HAP-1 (cell line): ENCODE results near the gene IL2RA.

ENCODE experiments used
- DNase-seq, 2 experiments: peaks; one replicate each; pipeline ENCODE4 v3.0.0-alpha.2; 2016 to 2020; ENCODE audit warnings: low spot score in 2 of 2
- H3K27me3 ChIP-seq: fragments of 250-450 bp; sonication (Bioruptor Pico); 2 replicates; pipeline ENCODE4 v1.5.1; 2020; ENCODE audit warnings: low read depth, mild to moderate bottlenecking, moderate library complexity
- H3K36me3 ChIP-seq: fragments of 250-450 bp; sonication (Bioruptor Pico); replicated peaks from 2 replicates; pipeline ENCODE4 v1.5.1; 2020; ENCODE audit warnings: mild to moderate bottlenecking
- H3K4me1 ChIP-seq: fragments of 250-450 bp; sonication (Bioruptor Pico); 2 replicates; pipeline ENCODE4 v1.5.1; 2020; ENCODE audit warnings: mild to moderate bottlenecking
- H3K4me3 ChIP-seq: fragments of 250-450 bp; sonication (Bioruptor Pico); 2 replicates; pipeline ENCODE4 v1.5.1; 2020; ENCODE audit warnings: mild to moderate bottlenecking, moderate library complexity
- H3K9me3 ChIP-seq: fragments of 250-450 bp; sonication (Bioruptor Pico); 2 replicates; pipeline ENCODE4 v1.5.1; 2020; ENCODE audit warnings: mild to moderate bottlenecking, moderate library complexity
- in situ Hi-C: fragments of 300-500 bp; cut with MboI; formaldehyde crosslinking; loops from 3 replicates; pipeline ENCODE4 v1.14.3; 2020; ENCODE audit warnings: low sequenced_read_pairs, inconsistent platforms, mixed read lengths

IL2RA gene

GRCh38 chr10:5977471-5978229 lies 84.5 kb downstream of the IL2RA start, which contains the start of gene IL15RA:
Gene IL15RA (minus strand): TSS chr10:5977543. CDS start chr10:5977492, 51 bp downstream.
- Histone ChIP-seq H3K9me3 (no peaks in the 10 kb centered on the region), H3K27me3 (peaks cover 23% of the 10 kb centered on the region), H3K4me1 (no peaks in the 10 kb centered on the region), H3K36me3 (no peaks in the 10 kb centered on the region), H3K4me3 (peak within 1 kb of the TSS; percentile 41)
- in situ Hi-C loops, result no loop called here
- DNase-seq, result peak in 1 of 2 experiments; percentile 41

DNA sequence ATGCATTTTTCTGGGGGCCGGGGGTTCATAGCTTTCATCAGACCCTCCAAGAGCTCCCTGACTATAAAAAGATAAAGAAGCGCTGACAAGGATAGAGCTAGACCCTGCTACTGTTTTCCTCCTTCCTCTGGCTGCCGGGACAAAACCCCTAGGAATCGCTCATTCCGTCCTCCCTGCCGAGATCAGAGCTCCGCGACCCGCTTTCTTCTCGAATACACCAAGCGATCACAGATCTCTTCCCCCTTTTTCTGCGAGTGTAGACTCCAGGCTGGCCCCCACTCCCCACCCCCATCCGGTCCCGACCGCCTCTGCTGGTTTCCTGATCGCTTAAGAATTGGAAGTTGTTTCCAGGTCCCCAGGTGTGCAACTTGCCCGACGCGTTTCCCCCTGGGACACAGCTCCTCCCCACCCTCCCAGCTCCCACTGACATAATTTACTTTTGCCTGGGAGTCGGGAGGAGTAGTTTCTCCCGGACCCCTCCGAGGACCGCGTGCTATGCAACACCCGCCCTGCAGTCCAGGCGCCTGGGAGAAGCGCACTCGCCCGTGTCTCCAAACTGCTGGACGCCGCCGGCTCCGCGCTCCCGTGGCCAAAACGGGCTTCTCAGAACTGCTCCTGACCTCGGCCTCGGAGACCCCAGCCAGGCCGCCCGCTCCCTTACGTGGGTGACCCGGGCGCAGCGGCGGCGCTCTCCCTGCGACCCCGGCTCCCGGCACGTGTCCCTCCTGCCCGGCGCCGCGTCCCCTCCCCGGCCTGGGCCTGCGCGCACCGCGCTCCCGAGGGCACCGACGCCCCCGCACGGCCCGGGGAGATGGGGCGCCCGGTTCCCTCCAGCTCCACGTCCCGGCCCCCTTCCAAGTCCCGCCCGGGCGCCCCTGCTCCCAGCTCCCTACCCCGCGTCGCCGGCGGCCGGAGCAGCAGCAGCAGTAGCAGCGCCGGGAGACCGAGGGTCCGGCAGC lies 85.4 kb downstream of the IL2RA start:
- H3K9me3 ChIP-seq, result no peaks in the 10 kb centered on the region
- peaks cover 23% of the 10 kb centered on the region for H3K27me3 ChIP-seq
- peak overlapping the region; percentile 41 for H3K4me3 ChIP-seq
- peak in 1 of 2 experiments; percentile 21 for DNase-seq
- no peaks in the 10 kb centered on the region for H3K36me3 ChIP-seq
- H3K4me1 ChIP-seq, result no peaks in the 10 kb centered on the region
- in situ Hi-C loops, result no loop called here

DNA sequence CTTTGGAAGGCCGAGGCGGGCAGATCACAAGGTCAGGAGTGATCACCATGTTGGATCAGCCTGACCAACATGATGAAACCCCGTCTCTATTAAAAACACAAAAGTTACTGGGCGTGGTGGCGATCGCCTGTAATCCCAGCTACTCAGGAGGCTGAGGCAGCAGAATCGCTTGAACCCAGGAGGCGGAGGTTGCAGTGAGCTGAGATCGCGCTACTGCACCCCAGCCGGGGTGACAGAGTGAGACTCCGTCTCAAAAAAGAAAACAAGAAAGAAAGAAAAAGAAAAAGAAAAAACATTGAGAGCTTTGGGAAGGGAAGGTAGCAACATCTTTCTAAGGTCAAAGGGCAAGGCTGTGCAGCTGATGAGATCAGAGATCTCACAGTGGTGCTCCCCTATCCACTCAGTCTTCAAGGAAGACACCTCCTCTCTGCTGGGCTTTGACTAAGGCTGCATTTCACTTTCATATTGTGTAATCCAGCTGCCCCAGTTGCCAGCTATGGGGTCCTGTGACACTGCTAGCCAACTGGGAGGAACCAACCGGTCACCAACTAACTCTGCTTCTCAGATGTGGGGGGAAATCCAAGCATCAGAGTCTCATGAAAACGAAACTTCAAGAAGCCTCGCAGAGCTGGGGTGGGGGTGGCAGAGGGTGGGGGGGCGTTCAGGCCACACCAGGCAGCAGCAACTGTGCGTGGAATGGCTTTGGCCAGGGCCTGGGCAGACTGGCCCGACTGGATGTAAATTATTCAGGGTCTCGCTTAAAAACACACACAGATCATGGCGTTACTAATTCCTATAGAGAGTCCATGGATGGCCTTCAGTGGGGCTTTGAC lies 86.3 kb downstream of the IL2RA start:
- Histone ChIP-seq H3K4me3 (no peak overlapping the region), H3K4me1 (no peaks in the 10 kb centered on the region), H3K9me3 (no peaks in the 10 kb centered on the region), H3K27me3 (peaks cover 23% of the 10 kb centered on the region), H3K36me3 (no peaks in the 10 kb centered on the region)
- DNase-seq, result no peak
- in situ Hi-C loops, result no loop called here

- in situ Hi-C loops, result no loop called here
- H3K9me3 ChIP-seq, result no peaks in the 10 kb centered on the region
- no peaks in the 10 kb centered on the region for H3K36me3 ChIP-seq
- no peak overlapping the region for H3K4me3 ChIP-seq
- peaks cover 17% of the 10 kb centered on the region for H3K27me3 ChIP-seq
- no peak for DNase-seq
- no peaks in the 10 kb centered on the region for H3K4me1 ChIP-seq
Measured at GRCh38 chr10:5973069-5973468, 89.1 kb downstream of the IL2RA start.

- no peak for DNase-seq
Measured at GRCh38 chr10:5971886-5972285, 90.3 kb downstream of the IL2RA start.

GRCh38 chr10:5971315-5971832 lies 90.8 kb downstream of the IL2RA start:
- no peaks in the 10 kb centered on the region for H3K9me3 ChIP-seq
- no peak for DNase-seq
- in situ Hi-C loops, result no loop called here
- H3K36me3 ChIP-seq, result no peaks in the 10 kb centered on the region
- H3K27me3 ChIP-seq, result peaks cover 4% of the 10 kb centered on the region
- H3K4me1 ChIP-seq, result no peaks in the 10 kb centered on the region
- H3K4me3 ChIP-seq, result no peak overlapping the region

More at GRCh38 chr10:5971886-5972285, 90.3 kb downstream of the IL2RA start:
- H3K4me1 ChIP-seq, result no peaks in the 10 kb centered on the region
- H3K9me3 ChIP-seq, result no peaks in the 10 kb centered on the region
- no peaks in the 10 kb centered on the region for H3K36me3 ChIP-seq
- H3K27me3 ChIP-seq, result peaks cover 9% of the 10 kb centered on the region
- in situ Hi-C loops, result no loop called here
- no peak overlapping the region for H3K4me3 ChIP-seq

GRCh38 chr10:5970527-5970926 lies 91.6 kb downstream of the IL2RA start:
- H3K4me1 ChIP-seq, result no peaks in the 10 kb centered on the region
- H3K4me3 ChIP-seq, result no peak overlapping the region
- H3K9me3 ChIP-seq, result no peaks in the 10 kb centered on the region
- 0 out of 2 replicates have a peak, but pooled peaks cover 2% of the 10 kb centered on the region for H3K27me3 ChIP-seq
- no peak for DNase-seq
- in situ Hi-C loops, result no loop called here
- H3K36me3 ChIP-seq, result no peaks in the 10 kb centered on the region

GRCh38 chr10:5970066-5970465 lies 92.1 kb downstream of the IL2RA start:
- Histone ChIP-seq H3K4me3 (no peak overlapping the region), H3K4me1 (no peaks in the 10 kb centered on the region), H3K36me3 (no peaks in the 10 kb centered on the region), H3K27me3 (0 out of 2 replicates have a peak, but pooled peaks cover 2% of the 10 kb centered on the region), H3K9me3 (no peaks in the 10 kb centered on the region)
- no peak for DNase-seq
- in situ Hi-C loops, result no loop called here

DNA sequence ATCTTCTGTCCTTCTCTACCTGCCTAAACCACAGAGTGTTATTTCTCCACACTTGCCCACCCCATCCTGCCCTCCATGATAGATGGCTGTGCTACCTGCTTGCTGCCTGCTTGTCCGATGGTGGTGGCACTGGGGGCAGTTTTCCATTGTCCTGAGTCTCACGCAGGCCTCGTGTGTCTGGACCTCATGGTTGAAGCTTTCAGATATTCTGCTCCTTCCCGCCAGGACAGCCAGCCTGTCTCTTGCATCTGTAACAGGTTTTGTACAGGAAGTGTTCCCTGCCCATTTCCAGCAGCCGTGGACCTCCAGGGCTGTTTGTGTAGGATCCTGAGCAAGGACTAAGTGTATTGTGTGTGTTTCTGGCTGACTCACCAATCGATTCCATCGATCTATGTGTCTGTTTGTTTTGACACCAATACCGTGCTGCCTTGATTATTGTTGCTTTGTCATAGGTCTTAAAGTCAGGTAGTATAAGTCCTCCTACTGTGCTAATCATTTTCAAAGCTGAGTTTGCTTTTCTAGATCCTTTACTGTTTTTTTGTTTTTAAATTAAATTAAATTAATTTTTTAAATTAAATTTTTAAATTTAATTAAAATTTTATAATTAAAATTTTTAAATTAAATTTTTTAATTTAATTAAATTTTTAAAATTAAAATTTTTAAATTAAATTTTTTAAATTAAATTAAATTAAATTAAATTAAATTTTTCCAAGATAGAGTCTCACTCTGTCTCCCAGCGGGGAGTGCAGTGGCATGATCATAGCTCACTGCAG lies 93.3 kb downstream of the IL2RA start:
- no peak for DNase-seq
- Histone ChIP-seq H3K9me3 (no peaks in the 10 kb centered on the region), H3K4me1 (no peaks in the 10 kb centered on the region), H3K36me3 (no peaks in the 10 kb centered on the region), H3K27me3 (no peaks in the 10 kb centered on the region), H3K4me3 (no peak overlapping the region)
- in situ Hi-C loops, result no loop called here

- H3K36me3 ChIP-seq, result no peaks in the 10 kb centered on the region
- H3K27me3 ChIP-seq, result no peaks in the 10 kb centered on the region
- H3K4me3 ChIP-seq, result no peak overlapping the region
- no peak for DNase-seq
- in situ Hi-C loops, result no loop called here
- H3K4me1 ChIP-seq, result no peaks in the 10 kb centered on the region
- H3K9me3 ChIP-seq, result no peaks in the 10 kb centered on the region
Measured at GRCh38 chr10:5968037-5968680, 94.0 kb downstream of the IL2RA start.

GRCh38 chr10:5965266-5965665 lies 96.9 kb downstream of the IL2RA start:
- no peaks in the 10 kb centered on the region for H3K4me1 ChIP-seq
- H3K36me3 ChIP-seq, result no peaks in the 10 kb centered on the region
- no peaks in the 10 kb centered on the region for H3K9me3 ChIP-seq
- in situ Hi-C loops, result no loop called here
- no peak overlapping the region for H3K4me3 ChIP-seq
- no peak for DNase-seq
- no peaks in the 10 kb centered on the region for H3K27me3 ChIP-seq

- no peak for DNase-seq
- in situ Hi-C loops, result no loop called here
- no peaks in the 10 kb centered on the region for H3K9me3 ChIP-seq
- no peaks in the 10 kb centered on the region for H3K27me3 ChIP-seq
- H3K36me3 ChIP-seq, result no peaks in the 10 kb centered on the region
- H3K4me3 ChIP-seq, result no peak overlapping the region
- H3K4me1 ChIP-seq, result no peaks in the 10 kb centered on the region
Measured at GRCh38 chr10:5964736-5965135, 97.4 kb downstream of the IL2RA start.
